OCI-LY7 (cell line): ENCODE measurements around the gene PDHX. TPM values are rescaled to one million over a fixed set of nuclear protein-coding genes. Genes with fewer than 3 reads are reported as not detected.

ENCODE experiments used
- BruUV-seq: library from RNA; stranded (reverse); fragments of 400-500 nt; replicated peaks from 2 replicates; lab custom pipeline; 2021; lab: Mats Ljungman, UMichigan
- CTCF ChIA-PET: fragments of 300-600 bp; sonication (Branson Sonifier 250); formaldehyde crosslinking; loops from one replicate; lab custom pipeline; 2022; ENCODE audit warnings: antibody characterized with exemption; ENCODE audit not compliant: unreplicated experiment; lab: Charles Lee
- POLR2A ChIA-PET: fragments of 300-600 bp; sonication (Branson Sonifier 250); formaldehyde crosslinking; loops from one replicate; lab custom pipeline; 2022; ENCODE audit warnings: antibody characterized with exemption; lab: Charles Lee
- DNase-seq: peaks from one replicate; pipeline ENCODE4 v3.0.0-alpha.2; 2015; ENCODE audit warnings: low spot score
- H2AFZ ChIP-seq: fragments of 200-600 bp; sonication (generic), shearing (Covaris generic); 2 replicates; pipeline ENCODE4 v1.6.1; 2014; ENCODE audit warnings: mild to moderate bottlenecking, antibody characterized with exemption, low read length, moderate library complexity
- H3K27ac ChIP-seq: fragments of 200-600 bp; sonication (generic); 2 replicates; pipeline ENCODE4 v1.5.1; 2014; ENCODE audit warnings: mixed run types, low read depth, mild to moderate bottlenecking, moderate library complexity, low read length, inconsistent platforms; ENCODE audit not compliant: poor library complexity, severe bottlenecking
- H3K36me3 ChIP-seq: fragments of 200-600 bp; sonication (generic); 2 replicates; pipeline ENCODE4 v1.6.1; 2014; ENCODE audit warnings: mild to moderate bottlenecking, antibody characterized with exemption, low read length, moderate library complexity, mixed read lengths; ENCODE audit not compliant: insufficient read depth
- H3K4me1 ChIP-seq: fragments of 200-600 bp; sonication (generic); 2 replicates; pipeline ENCODE4 v1.5.1; 2014; ENCODE audit warnings: mild to moderate bottlenecking, low read length; ENCODE audit not compliant: insufficient read depth, poor library complexity, severe bottlenecking
- H3K4me2 ChIP-seq: fragments of 200-600 bp; sonication (generic); 2 replicates; pipeline ENCODE4 v1.6.1; 2014; ENCODE audit warnings: mild to moderate bottlenecking, low read length
- H3K4me3 ChIP-seq: fragments of 200-600 bp; sonication (generic); 2 replicates; pipeline ENCODE4 v1.5.1; 2014; ENCODE audit warnings: mild to moderate bottlenecking, low read depth, low read length; ENCODE audit not compliant: poor library complexity, severe bottlenecking
- H3K79me2 ChIP-seq: fragments of 200-600 bp; sonication (generic); 2 replicates; pipeline ENCODE4 v1.6.1; 2016; ENCODE audit warnings: low read depth, mild to moderate bottlenecking, low read length, moderate library complexity, mixed read lengths; ENCODE audit not compliant: insufficient read depth
- H3K9me2 ChIP-seq: fragments of 200-600 bp; sonication (generic); 2 replicates; pipeline ENCODE4 v1.6.1; 2016; ENCODE audit warnings: mild to moderate bottlenecking, low read length, mixed read lengths; ENCODE audit not compliant: insufficient read depth
- H3K9me3 ChIP-seq: fragments of 200-600 bp; sonication (generic); 2 replicates; pipeline ENCODE4 v1.6.1; 2014; ENCODE audit warnings: mild to moderate bottlenecking, mixed run types, low read length, mixed read lengths
- H4K20me1 ChIP-seq: fragments of 200-600 bp; sonication (generic); 2 replicates; pipeline ENCODE4 v1.6.1; 2014; ENCODE audit warnings: mild to moderate bottlenecking, antibody characterized with exemption, low read length, moderate library complexity, mixed read lengths; ENCODE audit not compliant: insufficient read depth
- EZH2phosphoT487 ChIP-seq: fragments of 200-600 bp; sonication (generic); IDR thresholded peaks from 2 replicates; pipeline ENCODE4 v1.6.1; 2018; ENCODE audit warnings: low read depth, borderline replicate concordance, mild to moderate bottlenecking, mixed run types, antibody characterized with exemption, low read length, moderate library complexity, mixed read lengths
- intact Hi-C: fragments of 100-400 bp; cut with micrococcal nuclease; formaldehyde crosslinking; loops from one replicate; pipeline ENCODE4 v1.10.0; 2022; ENCODE audit not compliant: unreplicated experiment
- total RNA-seq, 2 experiments: library from RNA; depleted of rRNA in 1 of 2; stranded (reverse); fragments of >200 nt in 1 of 2; shearing (Covaris generic) in 1 of 2; gene quantifications; 2 replicates each; pipeline ENCODE4 v1.2.3, GENCODE V29; 2014 to 2022
- TF ChIP-seq, protein P1 (sequence below): fragments of 200-600 bp; sonication (generic); conservative IDR thresholded peaks from 2 replicates; pipeline ENCODE4 v1.5.1; 2014; ENCODE audit warnings: mild to moderate bottlenecking, antibody characterized with exemption, low read length, moderate library complexity, mixed read lengths

Gene PDHX
- total RNA-seq, 2 experiments from 2014 or later, result 18.0 to 50.9 TPM

DNA sequence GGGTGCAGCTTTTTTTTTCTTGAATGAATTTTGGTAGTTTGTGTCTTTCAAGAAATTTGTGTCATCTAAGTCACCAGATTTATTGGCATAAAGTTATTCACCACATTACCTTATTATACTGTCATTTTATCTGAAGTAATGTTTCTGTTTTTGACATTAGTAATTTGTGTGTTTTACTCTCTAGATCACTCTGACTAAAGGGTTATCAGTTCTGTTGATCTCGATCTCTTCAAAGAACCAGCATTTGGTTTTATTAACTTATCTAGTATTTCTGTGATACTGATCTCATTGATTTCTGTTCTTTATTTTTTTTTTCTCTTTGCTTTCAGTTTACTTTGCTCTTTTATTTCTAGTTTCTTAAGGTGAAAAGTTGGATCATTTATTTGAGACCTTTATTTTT, 55.5 kb downstream of the PDHX start:
- no TSS peak for BruUV-seq
- no peaks in the 10 kb centered on the region for H3K9me3 ChIP-seq
- ChIA-PET POLR2A (no interaction called here), CTCF (no interaction called here)
- no peaks in the 10 kb centered on the region for H3K9me2 ChIP-seq
- no peak for DNase-seq
- no peak overlapping the region for H3K27ac ChIP-seq
- TF ChIP-seq, protein P1, sequence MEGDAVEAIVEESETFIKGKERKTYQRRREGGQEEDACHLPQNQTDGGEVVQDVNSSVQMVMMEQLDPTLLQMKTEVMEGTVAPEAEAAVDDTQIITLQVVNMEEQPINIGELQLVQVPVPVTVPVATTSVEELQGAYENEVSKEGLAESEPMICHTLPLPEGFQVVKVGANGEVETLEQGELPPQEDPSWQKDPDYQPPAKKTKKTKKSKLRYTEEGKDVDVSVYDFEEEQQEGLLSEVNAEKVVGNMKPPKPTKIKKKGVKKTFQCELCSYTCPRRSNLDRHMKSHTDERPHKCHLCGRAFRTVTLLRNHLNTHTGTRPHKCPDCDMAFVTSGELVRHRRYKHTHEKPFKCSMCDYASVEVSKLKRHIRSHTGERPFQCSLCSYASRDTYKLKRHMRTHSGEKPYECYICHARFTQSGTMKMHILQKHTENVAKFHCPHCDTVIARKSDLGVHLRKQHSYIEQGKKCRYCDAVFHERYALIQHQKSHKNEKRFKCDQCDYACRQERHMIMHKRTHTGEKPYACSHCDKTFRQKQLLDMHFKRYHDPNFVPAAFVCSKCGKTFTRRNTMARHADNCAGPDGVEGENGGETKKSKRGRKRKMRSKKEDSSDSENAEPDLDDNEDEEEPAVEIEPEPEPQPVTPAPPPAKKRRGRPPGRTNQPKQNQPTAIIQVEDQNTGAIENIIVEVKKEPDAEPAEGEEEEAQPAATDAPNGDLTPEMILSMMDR, result no peak
- no peak for TF ChIP-seq EZH2phosphoT487
- H3K79me2 ChIP-seq, result no peaks in the 10 kb centered on the region
- H3K4me1 ChIP-seq, result no peaks in the 10 kb centered on the region
- no peaks in the 10 kb centered on the region for H4K20me1 ChIP-seq
- H3K36me3 ChIP-seq, result peaks cover 52% of the 10 kb centered on the region
- H2AFZ ChIP-seq, result no peak overlapping the region
- intact Hi-C loops, result no loop called here
- no peak overlapping the region for H3K4me2 ChIP-seq
- H3K4me3 ChIP-seq, result no peak overlapping the region

DNA sequence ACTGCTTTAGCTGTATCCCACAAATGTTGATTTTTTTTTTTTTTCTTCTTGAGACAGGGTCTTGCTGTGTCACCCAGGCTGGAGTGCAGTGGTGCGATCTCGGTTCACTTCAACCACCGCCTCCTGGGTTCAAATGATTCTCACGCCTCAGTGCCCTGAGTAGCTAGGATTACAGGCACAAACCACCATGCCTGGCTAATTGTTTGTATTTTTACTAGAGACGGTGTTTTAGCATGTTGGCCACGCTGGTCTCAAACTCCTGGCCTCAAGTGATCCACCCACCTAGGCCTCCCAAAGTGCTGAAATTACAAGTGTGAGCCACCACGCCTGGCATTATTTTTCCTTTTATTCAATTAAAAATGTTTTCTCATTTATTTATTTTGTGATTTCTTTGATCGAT, 55.9 kb downstream of the PDHX start:
- no TSS peak for BruUV-seq
- no peak for DNase-seq

DNA sequence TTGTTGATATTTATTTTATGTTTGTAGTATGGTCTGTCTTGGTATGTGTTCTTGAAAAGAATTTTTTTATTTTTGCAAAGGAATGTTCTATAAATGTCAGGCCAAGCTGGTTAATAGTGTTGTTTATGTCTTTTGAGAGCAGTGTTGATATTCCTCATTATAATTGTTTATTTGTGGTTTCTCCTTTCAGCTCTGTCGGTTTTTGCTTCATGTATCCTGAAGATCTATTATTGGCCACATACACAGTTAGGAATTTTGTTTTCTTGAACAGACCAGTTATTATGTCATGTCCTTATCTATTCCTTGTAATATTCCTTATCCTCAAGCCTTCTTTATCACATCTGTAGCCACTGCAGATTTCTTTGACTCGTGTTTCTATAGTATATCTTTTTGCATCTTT, 56.5 kb downstream of the PDHX start:
- Histone ChIP-seq H4K20me1 (no peaks in the 10 kb centered on the region), H3K4me2 (no peak overlapping the region), H3K27ac (no peak overlapping the region), H3K4me3 (no peak overlapping the region), H3K79me2 (no peaks in the 10 kb centered on the region), H3K9me3 (no peaks in the 10 kb centered on the region), H3K9me2 (no peaks in the 10 kb centered on the region), H2AFZ (no peak overlapping the region), H3K4me1 (no peaks in the 10 kb centered on the region), H3K36me3 (peaks cover 43% of the 10 kb centered on the region)
- BruUV-seq, result no TSS peak
- ChIA-PET POLR2A (interaction anchor here (0.6 kb wide), 1 partner anchor 535 kb away, joined by 4 read pairs; no protein-coding TSS in a partner anchor), CTCF (no interaction called here)
- intact Hi-C loops, result no loop called here
- TF ChIP-seq, protein P1, result no peak
- TF ChIP-seq EZH2phosphoT487, result no peak
- no peak for DNase-seq

More for the DNA sequence above, 55.9 kb downstream of the PDHX start:
- Histone ChIP-seq H2AFZ (no peak overlapping the region), H3K9me2 (no peaks in the 10 kb centered on the region), H3K79me2 (no peaks in the 10 kb centered on the region), H3K9me3 (no peaks in the 10 kb centered on the region), H4K20me1 (no peaks in the 10 kb centered on the region), H3K4me3 (no peak overlapping the region), H3K4me1 (no peaks in the 10 kb centered on the region), H3K27ac (no peak overlapping the region), H3K36me3 (peaks cover 47% of the 10 kb centered on the region), H3K4me2 (no peak overlapping the region)
- POLR2A ChIA-PET, result interaction anchor here (0.6 kb wide), 1 partner anchor 534 kb away, joined by 4 read pairs; no protein-coding TSS in a partner anchor
- no peak for TF ChIP-seq EZH2phosphoT487
- TF ChIP-seq, protein P1, result no peak
- intact Hi-C loops, result no loop called here
- CTCF ChIA-PET, result no interaction called here
